CD14-positive monocyte (primary cell): ENCODE data around the gene CEP112. TPM values are rescaled to one million over a fixed set of nuclear protein-coding genes. Genes with fewer than 3 reads are reported as not detected.

Source experiments
- DNase-seq, 3 donors: peaks; one replicate each; pipeline ENCODE4 v3.0.0-alpha.2; 2011 to 2022
- H2AFZ ChIP-seq: 2 replicates; pipeline ENCODE4 v1.6.0; 2012; ENCODE audit warnings: mild to moderate bottlenecking, low read depth, low read length, inconsistent platforms; ENCODE audit not compliant: insufficient read depth, poor library complexity, severe bottlenecking
- H3K27ac ChIP-seq, 2 donors: 1 replicate in 1 of 2; 2 replicates in 1 of 2; pipeline ENCODE4 v1.5.1; 2012 to 2013; ENCODE audit warnings: low read length in 2 of 2, control low read depth in 1 of 2, inconsistent platforms in 1 of 2, low read depth in 1 of 2, mild to moderate bottlenecking in 1 of 2
- H3K27me3 ChIP-seq, 2 donors: one replicate each; pipeline versions ENCODE4 v1.6.0 to v1.6.1; 2011 to 2013; ENCODE audit warnings: low read length in 2 of 2; ENCODE audit not compliant: control insufficient read depth in 2 of 2, insufficient read depth in 2 of 2
- H3K36me3 ChIP-seq, 2 donors: replicated peaks in 1 of 2; 1 replicate in 1 of 2; 2 replicates in 1 of 2; pipeline versions ENCODE4 v1.5.1 to v1.6.1; 2012 to 2013; ENCODE audit warnings: low read length in 2 of 2, control low read depth in 1 of 2, inconsistent platforms in 1 of 2, mild to moderate bottlenecking in 1 of 2; ENCODE audit not compliant: insufficient read depth in 2 of 2, control insufficient read depth in 1 of 2
- H3K4me1 ChIP-seq, 2 donors: 1 replicate in 1 of 2; 2 replicates in 1 of 2; pipeline versions ENCODE4 v1.5.1 to v1.6.1; 2012 to 2013; ENCODE audit warnings: low read length in 2 of 2, control low read depth in 1 of 2, inconsistent platforms in 1 of 2, mild to moderate bottlenecking in 1 of 2, moderate library complexity in 1 of 2; ENCODE audit not compliant: insufficient read depth in 2 of 2, control insufficient read depth in 1 of 2
- H3K4me2 ChIP-seq: replicated peaks from 2 replicates; pipeline ENCODE3; 2012; ENCODE audit warnings: low read length, moderate library complexity, mild to moderate bottlenecking; ENCODE audit not compliant: poor library complexity, severe bottlenecking; ENCODE audit errors: extremely low read depth
- H3K4me3 ChIP-seq, 3 experiments: fragments of 200-600 bp in 1 of 3; sonication (generic) in 1 of 3; replicated peaks in 1 of 3; 1 replicate in 2 of 3; 2 replicates in 1 of 3; pipeline ENCODE4 v1.5.1; 2011 to 2013; ENCODE audit warnings: low read length in 3 of 3, mild to moderate bottlenecking in 3 of 3, control low read depth in 2 of 3, low read depth in 2 of 3, inconsistent platforms in 1 of 3, moderate library complexity in 1 of 3
- H3K79me2 ChIP-seq: 2 replicates; pipeline ENCODE4 v1.6.0; 2012; ENCODE audit warnings: mild to moderate bottlenecking, control low read depth, inconsistent platforms, low read length, moderate library complexity; ENCODE audit not compliant: insufficient read depth
- H3K9ac ChIP-seq: 2 replicates; pipeline ENCODE4 v1.6.0; 2017; ENCODE audit warnings: low read length, mild to moderate bottlenecking; ENCODE audit not compliant: insufficient read depth, poor library complexity, severe bottlenecking
- H3K9me3 ChIP-seq, 2 donors: replicated peaks in 1 of 2; 1 replicate in 1 of 2; 2 replicates in 1 of 2; pipeline versions ENCODE4 v1.5.1 to v1.6.1; 2012 to 2013; ENCODE audit warnings: low read length in 2 of 2, control low read depth in 1 of 2; ENCODE audit not compliant: control insufficient read depth in 1 of 2, insufficient read depth in 1 of 2
- H4K20me1 ChIP-seq: 2 replicates; pipeline ENCODE4 v1.6.0; 2012; ENCODE audit warnings: mild to moderate bottlenecking, low read length, control low read depth, moderate library complexity; ENCODE audit not compliant: insufficient read depth
- H3K27ac Mint-ChIP-seq, 7 donors: one replicate each; pipeline ENCODE4 v1.8.0; 2020; ENCODE audit warnings: mild to moderate bottlenecking in 7 of 7, mixed read lengths in 7 of 7, moderate library complexity in 6 of 7, inconsistent platforms in 2 of 7
- H3K27me3 Mint-ChIP-seq, 3 donors: one replicate each; pipeline ENCODE4 v1.8.0; 2021 to 2022; ENCODE audit warnings: low read depth in 3 of 3, mild to moderate bottlenecking in 3 of 3, mixed read lengths in 3 of 3, moderate library complexity in 3 of 3, inconsistent platforms in 1 of 3
- H3K36me3 Mint-ChIP-seq, 2 donors: one replicate each; pipeline ENCODE4 v1.8.0; 2020; ENCODE audit warnings: mixed read lengths in 2 of 2, inconsistent platforms in 1 of 2, mild to moderate bottlenecking in 1 of 2
- H3K4me1 Mint-ChIP-seq: one replicate; pipeline ENCODE4 v1.8.0; 2020; ENCODE audit warnings: mild to moderate bottlenecking, mixed read lengths
- H3K4me3 Mint-ChIP-seq, 2 donors: one replicate each; pipeline ENCODE4 v1.8.0; 2020; ENCODE audit warnings: mild to moderate bottlenecking in 2 of 2, mixed read lengths in 2 of 2, moderate library complexity in 1 of 2
- H3K9me3 Mint-ChIP-seq, 7 donors: one replicate each; pipeline ENCODE4 v1.8.0; 2020 to 2022; ENCODE audit warnings: mixed read lengths in 7 of 7, mild to moderate bottlenecking in 6 of 7, moderate library complexity in 6 of 7, inconsistent platforms in 2 of 7
- WGBS: methylation state at CpG from one replicate; pipeline ENCODE4 v1.1.5; 2013; ENCODE audit warnings: missing lambda C conversion rate; ENCODE audit not compliant: insufficient coverage; 5-methylcytosine and 5-hydroxymethylcytosine counted together
- intact Hi-C, 2 donors: fragments of 100-400 bp; cut with micrococcal nuclease; formaldehyde crosslinking; loops; one replicate each; pipeline versions ENCODE4 v1.15.0 to v1.15.1; 2023
- polyA plus RNA-seq, 3 donors: library from polyadenylated mRNA; depleted of rRNA in 1 of 3; unstranded in 2 of 3; stranded (reverse) in 1 of 3; fragments of 300-500 nt in 2 of 3; fragments of >200 nt in 1 of 3; fragmentation: Illumina TruSeq in 2 of 3; gene quantifications; 1 replicate in 2 of 3; 2 replicates in 1 of 3; pipeline ENCODE4 v1.2.3, GENCODE V29; 2012 to 2021
- TF ChIP-seq, protein P1 (sequence below): fragments of 200-600 bp; IDR thresholded peaks from one replicate; pipeline ENCODE4 v1.8.0; 2022; ENCODE audit warnings: antibody characterized with exemption, mild to moderate bottlenecking

The CEP112 gene
- polyA plus RNA-seq, 3 donors: 0.10 TPM; not detected in 2

DNA sequence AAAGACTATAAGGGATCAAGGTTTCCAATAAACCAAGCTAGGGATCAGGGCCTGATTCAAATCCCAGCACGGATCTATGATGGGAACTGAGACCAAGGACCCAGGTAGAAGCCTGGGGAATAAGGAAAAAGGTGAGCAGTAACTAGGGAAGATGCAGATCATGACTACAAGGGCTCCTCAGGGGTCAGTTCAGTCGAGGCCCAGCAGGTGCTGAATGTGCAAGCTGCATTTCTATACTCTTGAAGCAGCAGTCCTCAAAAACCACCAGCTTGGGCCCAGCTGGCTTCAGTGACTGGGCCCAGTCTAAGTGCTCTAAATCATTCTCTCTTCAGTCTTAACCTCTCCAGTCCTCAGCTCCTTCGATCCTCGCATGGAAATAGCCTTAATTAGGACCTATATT lies 401.7 kb downstream of the CEP112 start:
- intact Hi-C loops: no loop called here
- Mint-ChIP-seq H3K27me3 (peaks cover 0 to 2% (median 0%) of the 10 kb centered on the region in 3 donors), H3K9me3 (peaks cover 0 to 7% (median 0%) of the 10 kb centered on the region in 7 donors), H3K4me1 (peaks cover 2% of the 10 kb centered on the region), H3K4me3 (no peak overlapping the region), H3K27ac (no peak overlapping the region), H3K36me3 (no peaks in the 10 kb centered on the region)
- Histone ChIP-seq H3K36me3 (no peaks in the 10 kb centered on the region), H4K20me1 (no peaks in the 10 kb centered on the region), H3K79me2 (no peaks in the 10 kb centered on the region), H3K9ac (no peak overlapping the region), H3K4me2 (no peak overlapping the region), H3K4me3 (no peak overlapping the region), H3K27ac (no peak overlapping the region), H3K27me3 (no peaks in the 10 kb centered on the region), H3K9me3 (no peaks in the 10 kb centered on the region), H3K4me1 (no peaks in the 10 kb centered on the region), H2AFZ (no peak overlapping the region)
- 87% methylated on average over 4 of the region's 4 CpGs for WGBS
- no peak for DNase-seq
- TF ChIP-seq, protein P1, sequence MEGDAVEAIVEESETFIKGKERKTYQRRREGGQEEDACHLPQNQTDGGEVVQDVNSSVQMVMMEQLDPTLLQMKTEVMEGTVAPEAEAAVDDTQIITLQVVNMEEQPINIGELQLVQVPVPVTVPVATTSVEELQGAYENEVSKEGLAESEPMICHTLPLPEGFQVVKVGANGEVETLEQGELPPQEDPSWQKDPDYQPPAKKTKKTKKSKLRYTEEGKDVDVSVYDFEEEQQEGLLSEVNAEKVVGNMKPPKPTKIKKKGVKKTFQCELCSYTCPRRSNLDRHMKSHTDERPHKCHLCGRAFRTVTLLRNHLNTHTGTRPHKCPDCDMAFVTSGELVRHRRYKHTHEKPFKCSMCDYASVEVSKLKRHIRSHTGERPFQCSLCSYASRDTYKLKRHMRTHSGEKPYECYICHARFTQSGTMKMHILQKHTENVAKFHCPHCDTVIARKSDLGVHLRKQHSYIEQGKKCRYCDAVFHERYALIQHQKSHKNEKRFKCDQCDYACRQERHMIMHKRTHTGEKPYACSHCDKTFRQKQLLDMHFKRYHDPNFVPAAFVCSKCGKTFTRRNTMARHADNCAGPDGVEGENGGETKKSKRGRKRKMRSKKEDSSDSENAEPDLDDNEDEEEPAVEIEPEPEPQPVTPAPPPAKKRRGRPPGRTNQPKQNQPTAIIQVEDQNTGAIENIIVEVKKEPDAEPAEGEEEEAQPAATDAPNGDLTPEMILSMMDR: no peak

DNA sequence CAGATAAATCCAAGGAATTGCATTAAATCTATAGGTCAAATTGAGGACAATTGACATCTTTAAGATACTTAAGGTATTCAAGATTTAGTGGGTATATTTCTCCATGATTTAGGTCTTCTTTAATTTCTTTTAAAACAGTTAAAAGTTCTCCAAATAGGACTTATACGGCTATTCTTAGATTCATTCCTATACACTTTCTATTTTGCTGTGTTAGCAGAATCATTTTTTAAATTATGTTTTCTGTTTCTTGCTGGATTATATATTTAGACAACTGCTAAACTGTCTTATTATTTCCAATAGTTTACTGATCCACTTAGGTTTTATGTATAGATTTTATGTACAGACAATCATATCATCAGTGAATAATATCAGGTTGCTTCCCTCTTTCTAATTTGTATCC lies 404.4 kb downstream of the CEP112 start:
- no peaks in the 10 kb centered on the region for H3K4me1 ChIP-seq
- no peak overlapping the region for H3K4me2 ChIP-seq
- no peak overlapping the region for H3K9ac ChIP-seq
- H3K4me3 Mint-ChIP-seq: no peak overlapping the region
- H3K36me3 ChIP-seq: no peaks in the 10 kb centered on the region
- no peaks in the 10 kb centered on the region for H3K36me3 Mint-ChIP-seq
- no peak overlapping the region for H3K27ac Mint-ChIP-seq
- H3K27ac ChIP-seq: no peak overlapping the region
- peaks cover 10% of the 10 kb centered on the region for H3K4me1 Mint-ChIP-seq
- H3K27me3 Mint-ChIP-seq: peaks cover 0 to 2% (median 0%) of the 10 kb centered on the region in 3 donors
- no peak overlapping the region for H2AFZ ChIP-seq
- intact Hi-C loops: no loop called here
- H3K4me3 ChIP-seq: no peak overlapping the region
- H4K20me1 ChIP-seq: no peaks in the 10 kb centered on the region
- DNase-seq: no peak
- no peaks in the 10 kb centered on the region for H3K27me3 ChIP-seq
- TF ChIP-seq, protein P1: no peak
- no peaks in the 10 kb centered on the region for H3K9me3 ChIP-seq
- WGBS: no CpG with 5 or more reads among the region's 1 CpG
- H3K9me3 Mint-ChIP-seq: peaks cover 0 to 5% (median 0%) of the 10 kb centered on the region in 7 donors
- no peaks in the 10 kb centered on the region for H3K79me2 ChIP-seq
